Sciatic nerve (tissue), 2 donors: ENCODE results near the gene CACNA1C. TPM values are rescaled to one million over a fixed set of nuclear protein-coding genes. Genes with fewer than 3 reads are reported as not detected.
A peak's percentile ranks its signal among the peaks of the same experiment; 100 is the strongest.
"Not testable (repeated sequence)": the region's sequence is repeated elsewhere in the genome, so short reads cannot be mapped to it uniquely, and the experiment has no call there.

Experiments used
- ATAC-seq: fragments of 200-7000 bp; cut with Tn5 transposase; one replicate; pipeline ENCODE4 v1.9.1; 2020; ENCODE audit warnings: mild to moderate bottlenecking, moderate library complexity
- DNase-seq: peaks from one replicate; pipeline ENCODE4 v3.0.0-alpha.2; 2020; ENCODE audit warnings: low spot score
- intact Hi-C: fragments of 100-400 bp; cut with DNase I; formaldehyde crosslinking; loops from one replicate; pipeline ENCODE4 v1.14.2; 2022
- total RNA-seq: library from RNA; stranded (reverse); fragmentation: NEBNext Ultra II Directional; extraction: Animal tissue kit (Norgen Biotek cat#: 25700); gene quantifications from one replicate; pipeline ENCODE4 v1.2.1, GENCODE V29; 2021
- donor health status: DM: no; HTN: no; CAD: no.
- donor health status: DM: no; HTN: no; CAD: no.

CACNA1C gene
- total RNA-seq, 1 donor from 2014 or later = 9.0 TPM

GRCh38 chr12:2125651-2126522, 73.1 kb downstream of the CACNA1C start:
- intact Hi-C loops = no loop called here
- no peak for ATAC-seq
- no peak for DNase-seq

GRCh38 chr12:2126676-2127406, 74.1 kb downstream of the CACNA1C start:
- intact Hi-C loops = no loop called here
- ATAC-seq (no peak), DNase-seq (peak; percentile 6)

- intact Hi-C loops = no loop called here
- DNase-seq = no peak
- ATAC-seq = no peak
These were observed 76.3 kb downstream of the CACNA1C start for GRCh38 chr12:2129076-2129475.

- ATAC-seq, intact Hi-C loops, DNase-seq: not testable (repeated sequence)
These were observed 83.1 kb downstream of the CACNA1C start for GRCh38 chr12:2135661-2136418.

- intact Hi-C loops = no loop called here
- ATAC-seq (no peak), DNase-seq (no peak)
These were observed 84.1 kb downstream of the CACNA1C start for GRCh38 chr12:2136901-2137300.

GRCh38 chr12:2137711-2138110, 84.9 kb downstream of the CACNA1C start:
- intact Hi-C loops = no loop called here
- no peak for ATAC-seq
- no peak for DNase-seq

- no peak for ATAC-seq
- intact Hi-C loops = no loop called here
- no peak for DNase-seq
These were observed 85.5 kb downstream of the CACNA1C start for GRCh38 chr12:2138294-2138693.

- DNase-seq = no peak
- intact Hi-C loops = no loop called here
These were observed 86.1 kb downstream of the CACNA1C start for GRCh38 chr12:2138871-2139308.

GRCh38 chr12:2139651-2140050, 86.9 kb downstream of the CACNA1C start:
- intact Hi-C loops = no loop called here
- no peak for DNase-seq
- ATAC-seq = no peak

More at GRCh38 chr12:2138871-2139308, 86.1 kb downstream of the CACNA1C start:
- ATAC-seq = no peak

- no peak for ATAC-seq
- DNase-seq = no peak
- intact Hi-C loops = no loop called here
These were observed 88.2 kb downstream of the CACNA1C start for GRCh38 chr12:2140858-2141519.

GRCh38 chr12:2142068-2142467, 89.3 kb downstream of the CACNA1C start:
- DNase-seq = no peak
- ATAC-seq = no peak
- intact Hi-C loops = no loop called here

GRCh38 chr12:2144951-2145350, 92.2 kb downstream of the CACNA1C start:
- ATAC-seq (no peak), DNase-seq (no peak)
- intact Hi-C loops = no loop called here

GRCh38 chr12:2145433-2145998, 92.7 kb downstream of the CACNA1C start:
- intact Hi-C loops = no loop called here
- ATAC-seq (no peak), DNase-seq (no peak)

- intact Hi-C loops = no loop called here
- ATAC-seq (no peak), DNase-seq (no peak)
These were observed 94.5 kb downstream of the CACNA1C start for GRCh38 chr12:2147335-2147734.

GRCh38 chr12:2149091-2149490, 96.3 kb downstream of the CACNA1C start:
- DNase-seq (no peak), ATAC-seq (no peak)
- intact Hi-C loops = no loop called here

- intact Hi-C loops = no loop called here
- ATAC-seq (no peak), DNase-seq (no peak)
These were observed 98.0 kb downstream of the CACNA1C start for GRCh38 chr12:2150833-2151232.

- ATAC-seq (no peak), DNase-seq (no peak)
- intact Hi-C loops = no loop called here
These were observed 98.6 kb downstream of the CACNA1C start for GRCh38 chr12:2151391-2151790.

GRCh38 chr12:2152134-2152533, 99.3 kb downstream of the CACNA1C start:
- no peak for ATAC-seq
- intact Hi-C loops = no loop called here
- no peak for DNase-seq

GRCh38 chr12:2154050-2154449, 101.3 kb downstream of the CACNA1C start:
- intact Hi-C loops = no loop called here
- ATAC-seq = peak; percentile 66
- no peak for DNase-seq
